Activated CD4-positive, alpha-beta memory T cell treated with anti-CD3 and anti-CD28 coated beads, Interleukin-2, amount 10 ng/mL, durations not matched to agents 7 days and 5 days (primary cell): Measurements from ENCODE around the gene ADK. TPM values are rescaled to one million over a fixed set of nuclear protein-coding genes. Genes with fewer than 3 reads are reported as not detected.

ENCODE experiments used
- CTCF ChIA-PET: fragments of 350-600 bp; sonication (Branson Sonifier 250); formaldehyde crosslinking; loops from one replicate; lab custom pipeline; 2021; ENCODE audit warnings: antibody characterized with exemption, inconsistent platforms; lab: Charles Lee
- POLR2A ChIA-PET: fragments of 350-600 bp; sonication (Branson Sonifier 250); formaldehyde crosslinking; loops from one replicate; lab custom pipeline; 2021; ENCODE audit warnings: antibody characterized with exemption; lab: Charles Lee
- DNase-seq: peaks from one replicate; pipeline ENCODE4 v3.0.0-alpha.2; 2020
- H3K27ac Mint-ChIP-seq: one replicate; pipeline ENCODE4 v1.8.0; 2021; ENCODE audit warnings: mild to moderate bottlenecking, mixed read lengths
- H3K27me3 Mint-ChIP-seq: one replicate; pipeline ENCODE4 v1.8.0; 2021; ENCODE audit warnings: mixed read lengths
- H3K36me3 Mint-ChIP-seq: one replicate; pipeline ENCODE4 v1.8.0; 2021; ENCODE audit warnings: low read depth, mixed read lengths
- H3K4me1 Mint-ChIP-seq: one replicate; pipeline ENCODE4 v1.8.0; 2021; ENCODE audit warnings: mixed read lengths
- H3K4me3 Mint-ChIP-seq: one replicate; pipeline ENCODE4 v1.8.0; 2021; ENCODE audit warnings: mild to moderate bottlenecking, mixed read lengths
- H3K9me3 Mint-ChIP-seq: one replicate; pipeline ENCODE4 v1.8.0; 2021; ENCODE audit warnings: mixed read lengths
- total RNA-seq, 2 experiments: library from RNA; stranded (reverse); gene quantifications; one replicate each; pipeline ENCODE4 v1.2.3, GENCODE V29; 2021

ADK gene
- total RNA-seq, 2 experiments from 2014 or later = 29.3 to 31.8 TPM

DNA sequence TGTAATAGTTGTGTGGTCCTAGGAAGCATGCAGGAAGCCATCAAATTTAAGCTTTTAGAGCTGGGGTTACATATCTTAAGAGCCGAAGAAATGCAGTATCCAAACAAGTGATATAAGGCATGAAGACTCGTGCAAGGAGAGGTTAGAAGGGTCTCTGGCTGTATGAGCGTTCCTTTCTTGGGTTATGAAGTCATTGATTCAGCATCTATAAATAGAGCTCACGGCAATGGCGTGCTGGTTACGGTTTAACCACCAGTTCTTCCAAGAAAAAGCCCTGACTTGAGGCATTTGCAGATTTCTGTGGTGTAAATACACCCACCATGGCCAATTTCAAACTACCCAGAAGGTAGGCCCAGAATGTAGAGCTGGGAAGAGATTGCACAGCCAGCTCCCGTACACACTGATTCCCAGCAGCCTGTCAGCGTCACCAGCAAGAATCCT, 603.4 kb downstream of the ADK start:
- CTCF ChIA-PET = interaction anchor here (1.2 kb wide), 1 partner anchor 15 kb away, joined by 4 read pairs; no protein-coding TSS in a partner anchor

GRCh38 chr10:74755273-74755672, 604.3 kb downstream of the ADK start:
- Mint-ChIP-seq H3K9me3 (no peaks in the 10 kb centered on the region), H3K4me3 (no peak overlapping the region), H3K4me1 (peaks cover 14% of the 10 kb centered on the region), H3K27ac (no peak overlapping the region), H3K36me3 (no peaks in the 10 kb centered on the region), H3K27me3 (no peaks in the 10 kb centered on the region)
- ChIA-PET POLR2A (interaction anchor here (1.2 kb wide), 1 partner anchor 16 kb away, joined by 5 read pairs; no protein-coding TSS in a partner anchor), CTCF (no interaction called here)
- DNase-seq = no peak

More for the DNA sequence above, 603.4 kb downstream of the ADK start:
- no peaks in the 10 kb centered on the region for H3K27me3 Mint-ChIP-seq
- no peaks in the 10 kb centered on the region for H3K9me3 Mint-ChIP-seq
- H3K36me3 Mint-ChIP-seq = no peaks in the 10 kb centered on the region
- no peak for DNase-seq
- POLR2A ChIA-PET = interaction anchor here (1.2 kb wide), 1 partner anchor 15 kb away, joined by 5 read pairs; no protein-coding TSS in a partner anchor
- no peak overlapping the region for H3K27ac Mint-ChIP-seq
- no peak overlapping the region for H3K4me3 Mint-ChIP-seq
- peaks cover 14% of the 10 kb centered on the region for H3K4me1 Mint-ChIP-seq

Other genes starting within 250 kb of the ADK start
- gene PLAU, start 240.1 kb upstream of the ADK start, total RNA-seq = 1 to 10 TPM; 3.0 to 5.3 TPM
- 10 to 100 TPM; 70.1 to 71.8 TPM for gene VCL, start 153.1 kb upstream of the ADK start, total RNA-seq
- 10 to 100 TPM; 41.8 to 42.2 TPM for gene AP3M1, start 393 bp upstream of the ADK start, total RNA-seq